Activated CD8-positive, alpha-beta memory T cell treated with anti-CD3 and anti-CD28 coated beads for 36 hours (primary cell): ENCODE data around the gene ABLIM1. TPM values are rescaled to one million over a fixed set of nuclear protein-coding genes. Genes with fewer than 3 reads are reported as not detected.
"Not testable (repeated sequence)": the region's sequence is repeated elsewhere in the genome, so short reads cannot be mapped to it uniquely, and the experiment has no call there.

Experiments
- CTCF ChIA-PET: fragments of 350-600 bp; sonication (Branson Sonifier 250); formaldehyde crosslinking; loops from one replicate; lab custom pipeline; 2021; ENCODE audit warnings: antibody characterized with exemption; lab: Charles Lee
- POLR2A ChIA-PET: fragments of 350-600 bp; sonication (Branson Sonifier 250); formaldehyde crosslinking; loops from one replicate; lab custom pipeline; 2021; ENCODE audit warnings: antibody characterized with exemption; lab: Charles Lee
- total RNA-seq, 2 experiments: library from RNA; stranded (reverse); gene quantifications; one replicate each; pipeline ENCODE4 v1.2.3, GENCODE V29; 2021

ABLIM1 gene
- total RNA-seq: 10 to 100 TPM; 44.4 to 47.7 TPM

GRCh38 chr10:114658175-114658574 lies at the start of gene ABLIM1:
Gene ABLIM1, minus strand, starts transcription at chr10:114658275. Its CDS starts 75 bp downstream, at chr10:114658200.
- POLR2A ChIA-PET: no interaction called here
- CTCF ChIA-PET: no interaction called here

GRCh38 chr10:114706458-114707055 lies 48.5 kb upstream of the ABLIM1 start:
- ChIA-PET POLR2A (interaction anchor here (0.7 kb wide), 1 partner anchor 1803 kb away, joined by 3 read pairs; no protein-coding TSS in a partner anchor), CTCF (no interaction called here)

GRCh38 chr10:114704679-114705078 lies 46.6 kb upstream of the ABLIM1 start:
- ChIA-PET CTCF (interaction anchor here (1.7 kb wide), 1 partner anchor 234 kb away, joined by 6 read pairs; no protein-coding TSS in a partner anchor), POLR2A (no interaction called here)

GRCh38 chr10:114703377-114704107 lies 45.5 kb upstream of the ABLIM1 start:
- ChIA-PET CTCF (interaction anchor here (1.7 kb wide), 1 partner anchor 233 kb away, joined by 6 read pairs; no protein-coding TSS in a partner anchor), POLR2A (no interaction called here)

- ChIA-PET POLR2A (no interaction called here), CTCF (interaction anchor here (0.6 to 1.0 kb wide), 4 partner anchors 123 to 698 kb away, joined by 3 read pairs; partner anchors contain the start of gene FHIP2A)
These were observed 40.4 kb upstream of the ABLIM1 start for GRCh38 chr10:114698271-114699061.

- ChIA-PET CTCF (interaction anchor here (0.5 kb wide), 1 partner anchor 56 kb away, joined by 6 read pairs; no protein-coding TSS in a partner anchor), POLR2A (no interaction called here)
These were observed 39.1 kb upstream of the ABLIM1 start for GRCh38 chr10:114697061-114697598.

GRCh38 chr10:114696301-114696700 lies 38.2 kb upstream of the ABLIM1 start:
- CTCF ChIA-PET: not testable (repeated sequence)

GRCh38 chr10:114694752-114695151 lies 36.7 kb upstream of the ABLIM1 start:
- CTCF ChIA-PET: interaction anchor here (0.6 to 1.3 kb wide), 5 partner anchors 68 to 168 kb away, joined by 3 read pairs; no protein-coding TSS in a partner anchor

More at GRCh38 chr10:114696301-114696700, 38.2 kb upstream of the ABLIM1 start:
- POLR2A ChIA-PET: not testable (repeated sequence)

GRCh38 chr10:114694062-114694461 lies 36.0 kb upstream of the ABLIM1 start:
- POLR2A ChIA-PET: no interaction called here
- CTCF ChIA-PET: interaction anchor here (0.6 to 1.3 kb wide), 6 partner anchors 67 to 1436 kb away, joined by 3 to 4 read pairs (median 3); no protein-coding TSS in a partner anchor

More at GRCh38 chr10:114694752-114695151, 36.7 kb upstream of the ABLIM1 start:
- POLR2A ChIA-PET: interaction anchor here (0.5 kb wide), 1 partner anchor 254 kb away, joined by 3 read pairs; no protein-coding TSS in a partner anchor

- CTCF ChIA-PET: no interaction called here
- POLR2A ChIA-PET: no interaction called here
These were observed 33.4 kb upstream of the ABLIM1 start for GRCh38 chr10:114691442-114691941.

- ChIA-PET POLR2A (no interaction called here), CTCF (no interaction called here)
These were observed 30.7 kb upstream of the ABLIM1 start for GRCh38 chr10:114688786-114689185.

GRCh38 chr10:114687459-114687858 lies 29.4 kb upstream of the ABLIM1 start:
- ChIA-PET POLR2A (no interaction called here), CTCF (no interaction called here)

- ChIA-PET CTCF (no interaction called here), POLR2A (no interaction called here)
These were observed 27.9 kb upstream of the ABLIM1 start for GRCh38 chr10:114686013-114686412.

- POLR2A ChIA-PET: no interaction called here
- CTCF ChIA-PET: no interaction called here
These were observed 27.4 kb upstream of the ABLIM1 start for GRCh38 chr10:114685456-114685855.

GRCh38 chr10:114684822-114685209 lies 26.7 kb upstream of the ABLIM1 start:
- CTCF ChIA-PET: no interaction called here
- POLR2A ChIA-PET: no interaction called here

- POLR2A ChIA-PET: no interaction called here
- CTCF ChIA-PET: no interaction called here
These were observed 26.2 kb upstream of the ABLIM1 start for GRCh38 chr10:114684084-114684821.

GRCh38 chr10:114683593-114683992 lies 25.5 kb upstream of the ABLIM1 start:
- CTCF ChIA-PET: interaction anchor here (0.6 kb wide), 1 partner anchor 1735 kb away, joined by 5 read pairs; no protein-coding TSS in a partner anchor

GRCh38 chr10:114683162-114683561 lies 25.1 kb upstream of the ABLIM1 start:
- CTCF ChIA-PET: interaction anchor here (0.6 kb wide), 1 partner anchor 1734 kb away, joined by 5 read pairs; no protein-coding TSS in a partner anchor
- POLR2A ChIA-PET: no interaction called here

More at GRCh38 chr10:114683593-114683992, 25.5 kb upstream of the ABLIM1 start:
- POLR2A ChIA-PET: no interaction called here
